Esophagus squamous epithelium (tissue), 5 donors: ENCODE measurements around the gene FBXO4. TPM values are rescaled to one million over a fixed set of nuclear protein-coding genes. Genes with fewer than 3 reads are reported as not detected.

Source experiments
- DNase-seq: peaks from one replicate; lab custom pipeline; 2025; lab: John Stamatoyannopoulos, UW
- H3K27ac ChIP-seq, 4 donors: fragments of 200-600 bp; sonication (generic); one replicate each; pipeline ENCODE4 v1.5.1; 2016 to 2019; ENCODE audit warnings: mild to moderate bottlenecking in 1 of 4
- H3K27me3 ChIP-seq, 4 donors: fragments of 200-600 bp; sonication (generic); 1 replicate in 3 of 4; 2 replicates in 1 of 4; pipeline versions ENCODE4 v1.5.1 to v1.6.0; 2017 to 2021; ENCODE audit warnings: antibody characterized with exemption in 1 of 4
- H3K36me3 ChIP-seq, 3 donors: fragments of 200-600 bp; sonication (generic); one replicate each; pipeline ENCODE4 v1.5.1; 2016 to 2019
- H3K4me1 ChIP-seq, 3 donors: fragments of 200-600 bp; sonication (generic); one replicate each; pipeline ENCODE4 v1.5.1; 2017 to 2019
- H3K4me3 ChIP-seq, 4 donors: fragments of 200-600 bp; sonication (generic); 1 replicate in 3 of 4; 2 replicates in 1 of 4; pipeline ENCODE4 v1.5.1; 2016 to 2019; ENCODE audit warnings: mild to moderate bottlenecking in 2 of 4, moderate library complexity in 1 of 4
- H3K9me3 ChIP-seq, 3 donors: fragments of 200-600 bp; sonication (generic); one replicate each; pipeline ENCODE4 v1.5.1; 2016 to 2019
- CTCF ChIP-seq, 6 experiments: fragments of 450-650 bp in 4 of 6; fragments of 200-600 bp in 2 of 6; sonication (generic) in 2 of 6; IDR thresholded peaks; one replicate each; pipeline ENCODE4 v1.5.1; 2016 to 2019; ENCODE audit warnings: antibody characterized with exemption in 6 of 6, mild to moderate bottlenecking in 4 of 6, moderate library complexity in 4 of 6
- POLR2A ChIP-seq, 4 donors: fragments of 450-650 bp; IDR thresholded peaks; one replicate each; pipeline ENCODE4 v1.6.1; 2017; ENCODE audit warnings: antibody characterized with exemption in 4 of 4, mild to moderate bottlenecking in 4 of 4, moderate library complexity in 3 of 4
- WGBS, 2 donors: methylation state at CpG; one replicate each; pipeline ENCODE4 v1.1.5; 2018; 5-methylcytosine and 5-hydroxymethylcytosine counted together
- intact Hi-C: fragments of 100-400 bp; cut with DNase I; formaldehyde crosslinking; loops from one replicate; pipeline ENCODE4 v1.15.0; 2022
- total RNA-seq, 4 donors: library from RNA; depleted of rRNA; stranded (reverse); fragments of >200 nt; gene quantifications; one replicate each; pipeline ENCODE4 v1.1.0, GENCODE V29; 2016
- donor health status: DM: yes; HTN: yes; CAD: no.

FBXO4 gene
- total RNA-seq, 4 donors from 2014 or later = 2.4 to 10.9 (median 7.4) TPM

DNA sequence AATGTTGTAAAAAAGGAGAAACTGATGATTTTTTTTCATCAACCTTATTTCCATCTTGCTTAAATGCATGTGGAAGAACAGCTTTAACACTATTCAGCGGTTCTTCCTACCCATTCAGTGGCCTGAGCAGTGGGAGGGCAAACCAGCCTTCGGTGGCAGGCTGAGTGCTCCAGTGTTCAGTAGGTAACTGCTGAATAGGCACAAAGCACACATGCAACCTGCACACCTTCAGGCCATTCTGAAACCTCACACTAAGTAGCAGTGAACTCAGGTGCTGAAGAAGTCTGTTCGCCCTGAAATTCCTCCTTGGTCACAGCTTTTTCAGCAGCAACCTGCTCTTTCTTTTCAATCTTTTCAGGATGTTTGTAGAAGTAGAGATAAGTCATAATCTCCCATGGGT lies 26.1 kb downstream of the FBXO4 start:
- no peak overlapping the region for H3K27ac ChIP-seq
- H3K36me3 ChIP-seq = no peaks in the 10 kb centered on the region
- no peaks in the 10 kb centered on the region for H3K4me1 ChIP-seq
- intact Hi-C loops = no loop called here
- DNase-seq = no peak
- TF ChIP-seq CTCF (IDR thresholded peaks at IDR 0.05) (no peak), POLR2A (IDR thresholded peaks at IDR 0.05) (no peak)
- 90 to 92% methylated on average over 3 of the region's 3 CpGs for WGBS, 2 donors
- no peaks in the 10 kb centered on the region for H3K27me3 ChIP-seq
- no peak overlapping the region for H3K4me3 ChIP-seq
- H3K9me3 ChIP-seq = no peaks in the 10 kb centered on the region

DNA sequence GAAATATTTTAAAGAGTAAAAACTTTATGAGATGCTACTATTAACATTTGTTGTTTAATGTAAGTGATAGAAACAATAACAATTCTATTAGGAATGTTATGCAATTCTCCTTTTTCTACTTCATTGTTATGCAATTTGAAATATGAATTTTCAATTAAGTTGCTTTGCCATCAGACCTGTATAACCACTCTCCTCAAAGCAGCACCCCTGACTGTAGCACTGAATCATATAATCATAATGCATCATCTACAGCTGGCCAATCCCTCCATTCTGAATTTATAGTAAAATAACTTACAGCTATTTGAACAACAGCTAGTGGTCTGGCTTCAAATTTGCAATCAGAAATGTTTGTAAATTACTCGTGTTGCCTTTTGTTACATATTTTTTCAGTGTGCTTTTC lies 29.2 kb downstream of the FBXO4 start:
- DNase-seq = no peak
- Histone ChIP-seq H3K9me3 (no peaks in the 10 kb centered on the region), H3K27ac (no peak overlapping the region), H3K36me3 (no peaks in the 10 kb centered on the region), H3K27me3 (no peaks in the 10 kb centered on the region), H3K4me1 (no peaks in the 10 kb centered on the region), H3K4me3 (no peak overlapping the region)
- WGBS, 2 donors = 68 to 82% methylated on average over 1 of the region's 1 CpG
- TF ChIP-seq POLR2A (IDR thresholded peaks at IDR 0.05) (no peak), CTCF (IDR thresholded peaks at IDR 0.05) (no peak)
- intact Hi-C loops = no loop called here

GRCh38 chr5:41955432-41956024 lies 30.4 kb downstream of the FBXO4 start:
- H3K27ac ChIP-seq = no peak overlapping the region
- no peak for DNase-seq
- H3K4me3 ChIP-seq = no peak overlapping the region
- H3K36me3 ChIP-seq = no peaks in the 10 kb centered on the region
- no peaks in the 10 kb centered on the region for H3K4me1 ChIP-seq
- H3K27me3 ChIP-seq = no peaks in the 10 kb centered on the region
- WGBS, 2 donors = 63 to 64% methylated on average over 7 of the region's 7 CpGs
- intact Hi-C loops = no loop called here
- H3K9me3 ChIP-seq = no peaks in the 10 kb centered on the region
- TF ChIP-seq POLR2A (IDR thresholded peaks at IDR 0.05) (no peak), CTCF (IDR thresholded peaks at IDR 0.05) (no peak)

DNA sequence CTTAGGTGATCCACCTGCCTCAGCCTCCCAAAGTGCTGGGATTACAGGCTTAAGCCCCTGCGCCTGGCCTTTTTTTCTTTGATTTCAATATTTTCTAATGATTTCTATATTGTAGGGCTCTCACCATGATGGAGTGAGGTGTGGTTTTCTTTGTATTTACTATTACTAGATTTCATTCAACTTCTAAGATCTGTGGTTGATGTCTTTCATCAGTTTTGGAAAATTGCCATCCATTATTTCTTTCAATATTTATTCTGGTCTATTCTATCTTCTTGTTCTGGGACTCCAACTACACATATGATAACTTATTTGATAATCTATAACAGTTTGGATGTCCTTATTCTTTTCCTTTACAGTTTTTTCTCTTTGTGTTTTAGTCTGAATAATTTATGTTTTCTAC lies 31.9 kb downstream of the FBXO4 start:
- H3K4me1 ChIP-seq = no peaks in the 10 kb centered on the region
- intact Hi-C loops = no loop called here
- no peaks in the 10 kb centered on the region for H3K27me3 ChIP-seq
- 87 to 100% methylated on average over 1 of the region's 1 CpG for WGBS, 2 donors
- H3K36me3 ChIP-seq = no peaks in the 10 kb centered on the region
- TF ChIP-seq CTCF (IDR thresholded peaks at IDR 0.05) (no peak), POLR2A (IDR thresholded peaks at IDR 0.05) (no peak)
- no peak overlapping the region for H3K4me3 ChIP-seq
- H3K9me3 ChIP-seq = peaks cover 0 to 11% (median 0%) of the 10 kb centered on the region in 3 donors
- H3K27ac ChIP-seq = no peak overlapping the region
- DNase-seq = no peak

DNA sequence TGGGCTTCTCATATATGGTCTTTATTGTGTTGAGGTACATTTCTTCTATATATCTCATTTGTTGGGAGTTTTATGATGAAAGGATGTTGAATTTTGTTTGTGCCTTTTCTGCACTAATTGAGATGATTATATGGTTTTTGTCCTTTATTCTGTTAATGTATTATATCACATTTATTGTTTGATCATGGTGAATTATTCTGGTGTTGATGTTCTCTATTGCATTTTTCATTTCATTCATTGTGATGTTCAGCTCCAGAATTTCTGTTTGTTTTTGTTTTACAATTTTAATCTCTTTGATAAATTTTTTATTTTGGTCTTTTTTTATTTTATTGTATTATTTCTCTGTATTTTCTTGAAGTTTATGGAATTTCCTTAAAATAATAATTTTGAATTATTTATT lies 35.4 kb downstream of the FBXO4 start:
- no peak overlapping the region for H3K27ac ChIP-seq
- H3K4me1 ChIP-seq = no peaks in the 10 kb centered on the region
- H3K4me3 ChIP-seq = no peak overlapping the region
- H3K27me3 ChIP-seq = no peaks in the 10 kb centered on the region
- H3K36me3 ChIP-seq = no peaks in the 10 kb centered on the region
- no peak for TF ChIP-seq POLR2A (IDR thresholded peaks at IDR 0.05)
- TF ChIP-seq CTCF (IDR thresholded peaks at IDR 0.05) = no peak
- H3K9me3 ChIP-seq = peaks cover 0 to 11% (median 0%) of the 10 kb centered on the region in 3 donors
- no peak for DNase-seq
- intact Hi-C loops = no loop called here
